Epidermal melanocyte (primary cell): ENCODE data around the gene COX18.

Source experiments
- DNase-seq: peaks from one replicate; pipeline ENCODE4 v3.0.0; 2011; ENCODE audit warnings: low spot score; ENCODE audit not compliant: insufficient read length

COX18 gene, protein sequence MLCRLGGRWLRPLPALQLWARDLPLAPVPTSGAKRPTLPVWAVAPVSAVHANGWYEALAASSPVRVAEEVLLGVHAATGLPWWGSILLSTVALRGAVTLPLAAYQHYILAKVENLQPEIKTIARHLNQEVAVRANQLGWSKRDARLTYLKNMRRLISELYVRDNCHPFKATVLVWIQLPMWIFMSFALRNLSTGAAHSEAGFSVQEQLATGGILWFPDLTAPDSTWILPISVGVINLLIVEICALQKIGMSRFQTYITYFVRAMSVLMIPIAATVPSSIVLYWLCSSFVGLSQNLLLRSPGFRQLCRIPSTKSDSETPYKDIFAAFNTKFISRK

GRCh38 chr4:73069338-73070073 is at the start of gene COX18:
COX18 (minus strand) TSS chr4:73069716; CDS start chr4:73069649, 67 bp downstream.
- DNase-seq = peak; percentile 75

DNA sequence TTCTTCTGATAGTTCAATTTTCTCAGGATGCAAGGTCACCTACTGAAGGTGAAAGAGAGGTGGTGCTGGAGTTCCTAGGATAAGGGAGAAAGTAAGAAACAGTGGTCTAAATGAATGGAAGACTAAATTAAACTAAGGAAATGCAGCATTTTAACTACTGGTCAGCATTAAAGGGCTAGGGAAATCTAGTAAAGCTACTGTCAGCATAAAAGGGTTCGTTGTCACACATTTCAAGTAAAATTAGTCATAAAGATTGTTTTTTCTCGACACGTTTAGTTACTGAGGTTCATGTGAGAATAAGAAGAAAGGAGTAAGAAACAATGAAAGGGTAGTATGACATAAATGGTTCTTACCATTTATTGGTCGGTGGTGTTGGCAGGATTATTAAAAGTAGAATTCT is 40.0 kb upstream of the COX18 start:
- DNase-seq = no peak

- no peak for DNase-seq
These were observed 35.2 kb upstream of the COX18 start for GRCh38 chr4:73104695-73105094.

GRCh38 chr4:73103799-73104503 is 34.4 kb upstream of the COX18 start:
- DNase-seq = no peak

DNA sequence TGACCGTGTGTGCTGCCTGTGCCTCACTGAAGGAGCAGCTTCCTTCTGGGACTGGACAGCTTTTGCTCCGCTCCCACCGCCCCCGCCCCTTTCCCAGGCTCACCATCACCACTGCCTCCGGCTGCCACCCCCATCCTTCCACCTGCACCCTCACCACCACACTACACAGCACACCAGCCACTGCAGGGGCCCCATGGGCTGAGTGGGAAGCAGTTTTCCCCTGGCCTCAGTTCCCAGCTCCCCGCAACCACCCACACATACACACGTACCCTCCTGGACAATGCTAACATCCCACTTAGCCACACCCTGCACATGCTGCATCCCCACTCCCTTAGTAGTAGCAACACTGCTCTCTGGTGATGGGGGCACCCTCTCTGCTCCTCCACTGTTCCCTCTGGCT is 29.6 kb upstream of the COX18 start:
- DNase-seq = no peak

- DNase-seq = no peak
These were observed 29.2 kb upstream of the COX18 start for GRCh38 chr4:73098713-73099112.

DNA sequence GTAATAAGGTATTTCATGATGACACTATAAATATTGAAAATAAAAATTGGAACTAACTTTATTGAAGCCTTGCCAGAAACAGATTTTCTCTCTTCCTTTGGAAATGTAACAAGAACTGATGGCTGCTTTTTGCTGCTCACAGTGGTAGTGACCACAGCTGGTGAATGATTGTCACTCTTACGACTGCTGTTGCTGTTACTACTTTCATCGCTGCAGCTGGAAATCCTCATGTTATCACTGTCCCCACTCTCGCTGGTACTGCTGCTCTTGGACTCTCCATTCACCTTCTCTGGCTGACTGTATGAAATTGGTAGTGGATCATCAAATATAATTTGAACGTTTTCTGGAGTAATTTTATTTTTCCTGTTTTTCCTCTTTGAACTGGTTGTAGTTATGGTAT is 28.5 kb upstream of the COX18 start:
- DNase-seq = no peak

GRCh38 chr4:73092868-73093267 is 23.4 kb upstream of the COX18 start:
- no peak for DNase-seq

DNA sequence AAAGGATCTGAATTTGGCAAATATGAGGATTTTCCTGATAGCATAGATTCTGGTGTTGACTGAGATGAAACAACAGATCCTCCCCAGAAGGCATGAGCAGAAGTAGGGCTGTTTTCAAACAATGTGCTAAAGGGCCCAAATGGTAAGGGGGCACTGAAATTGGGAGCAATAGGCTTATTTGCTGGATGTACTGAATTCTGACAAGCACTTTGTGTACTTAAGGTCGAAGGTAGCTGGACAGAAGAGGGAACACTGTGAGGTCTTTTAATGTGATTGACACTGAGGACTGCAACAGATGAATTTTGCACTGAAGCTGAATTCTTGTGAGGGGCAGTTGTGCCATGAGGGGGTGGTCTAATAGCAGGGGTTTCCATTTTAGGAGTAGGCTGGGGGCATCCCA is 21.2 kb upstream of the COX18 start:
- no peak for DNase-seq

DNA sequence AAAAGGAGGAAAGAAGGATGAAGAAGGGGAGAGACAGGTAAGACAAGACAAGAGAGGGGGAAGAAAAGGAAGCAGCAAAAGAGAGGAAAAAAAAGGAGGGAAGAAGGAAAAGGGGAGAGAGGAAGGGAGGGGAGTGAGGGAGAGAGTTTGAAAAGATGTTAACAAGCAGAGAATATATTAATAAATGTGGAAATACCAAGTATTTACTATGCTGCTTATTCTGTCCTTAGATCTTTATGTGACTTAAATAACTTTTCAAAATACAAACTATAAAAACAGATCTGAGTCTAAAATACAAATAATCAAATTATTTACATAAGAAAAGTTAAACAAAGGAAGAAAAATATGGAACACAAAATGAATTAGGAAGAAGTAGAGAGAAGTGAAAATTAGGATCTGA is 18.4 kb upstream of the COX18 start:
- DNase-seq = no peak

DNA sequence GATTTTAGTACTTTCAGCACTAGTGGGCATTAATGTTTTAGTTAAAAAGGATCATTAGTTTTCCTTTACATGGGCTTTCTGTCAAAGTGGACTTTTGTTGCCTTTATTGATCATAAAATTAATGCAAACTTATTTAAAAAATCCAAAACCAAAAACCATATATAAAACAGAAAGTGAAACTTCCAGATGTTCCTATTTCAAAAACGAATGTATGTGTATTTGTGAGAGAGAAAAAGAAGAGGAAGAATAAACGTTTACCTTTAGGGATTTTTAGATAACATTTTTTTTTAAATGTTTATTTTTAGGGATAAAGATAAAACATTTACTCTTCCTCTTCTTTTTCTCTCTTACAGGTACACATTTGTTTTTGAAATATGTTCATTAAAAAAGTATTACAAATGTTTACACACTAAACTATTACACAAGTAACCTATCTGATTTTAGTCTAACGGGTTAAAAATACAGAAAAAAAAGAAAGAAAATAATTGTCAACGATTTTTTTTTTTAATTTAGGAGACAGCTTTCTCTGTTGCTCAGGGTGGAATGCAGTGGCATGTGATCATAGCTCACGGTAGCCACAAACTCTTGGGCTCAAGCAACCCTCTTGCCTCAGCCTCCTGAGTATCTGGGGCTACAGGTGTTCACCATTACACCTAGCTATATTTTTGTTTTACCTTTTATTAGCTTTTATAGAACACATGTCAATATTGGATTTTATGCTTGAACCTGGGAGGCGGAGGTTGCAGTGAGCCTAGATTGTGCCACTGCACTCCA is 16.8 kb upstream of the COX18 start:
- no peak for DNase-seq

DNA sequence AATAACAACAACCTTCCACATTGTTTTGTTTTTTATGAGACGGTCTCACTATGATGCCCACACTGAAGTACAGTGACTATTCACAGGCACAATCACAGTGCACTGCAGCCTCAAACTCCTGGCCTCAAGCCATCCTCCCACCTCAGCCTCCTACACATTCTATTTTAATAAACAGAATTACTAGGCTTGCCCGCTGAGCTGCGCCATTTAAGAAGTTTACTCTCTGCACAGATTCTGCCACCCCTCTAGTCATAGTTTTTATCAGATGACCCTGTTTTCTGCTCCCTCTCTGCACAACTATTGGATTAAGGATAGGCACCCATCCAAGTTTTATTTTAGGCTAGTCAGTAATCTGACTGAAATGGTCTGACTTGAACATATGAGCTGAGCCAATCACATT is 11.3 kb upstream of the COX18 start:
- DNase-seq = no peak

DNA sequence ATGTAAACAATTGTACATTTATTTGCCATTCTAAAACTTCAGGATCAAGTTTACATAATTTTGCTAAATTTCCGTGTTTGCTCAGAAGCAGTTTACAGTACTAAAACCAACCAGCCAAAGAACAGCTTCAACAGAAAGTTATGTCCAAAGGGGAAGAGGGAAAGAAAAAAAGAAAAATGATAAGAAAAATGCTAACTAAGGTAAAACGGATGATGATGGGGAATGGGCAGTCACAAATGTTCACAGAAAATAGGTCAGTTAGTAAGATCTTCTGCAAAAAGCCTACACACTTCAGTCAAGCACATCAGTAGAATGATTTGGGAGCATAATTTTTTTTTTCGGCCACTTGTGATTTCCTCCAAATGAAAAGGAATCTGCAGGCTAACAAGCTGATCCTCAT is 6.3 kb upstream of the COX18 start:
- no peak for DNase-seq

GRCh38 chr4:73070074-73070390 is 516 bp upstream of the COX18 start:
- no peak for DNase-seq

- DNase-seq = no peak
These were observed 802 bp downstream of the COX18 start for GRCh38 chr4:73068491-73069337.

DNA sequence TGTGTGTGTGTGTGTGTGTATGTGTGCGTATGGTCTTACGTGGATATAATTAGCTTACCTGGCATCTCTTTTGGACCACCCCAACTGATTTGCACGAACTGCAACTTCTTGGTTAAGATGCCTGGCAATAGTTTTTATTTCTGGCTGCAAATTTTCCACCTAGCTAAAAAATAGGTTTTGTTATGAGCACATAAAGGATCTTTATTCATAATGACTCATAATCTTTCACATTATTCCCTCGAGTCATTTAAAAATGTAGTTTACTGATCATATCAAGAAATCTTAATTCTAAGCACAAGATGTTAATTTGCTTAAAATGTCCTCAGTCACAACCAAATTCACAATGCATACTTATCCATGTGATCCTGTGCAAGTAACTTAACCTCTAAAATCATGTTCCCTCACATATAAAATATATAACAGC is 1.5 kb downstream of the COX18 start:
- DNase-seq = no peak

DNA sequence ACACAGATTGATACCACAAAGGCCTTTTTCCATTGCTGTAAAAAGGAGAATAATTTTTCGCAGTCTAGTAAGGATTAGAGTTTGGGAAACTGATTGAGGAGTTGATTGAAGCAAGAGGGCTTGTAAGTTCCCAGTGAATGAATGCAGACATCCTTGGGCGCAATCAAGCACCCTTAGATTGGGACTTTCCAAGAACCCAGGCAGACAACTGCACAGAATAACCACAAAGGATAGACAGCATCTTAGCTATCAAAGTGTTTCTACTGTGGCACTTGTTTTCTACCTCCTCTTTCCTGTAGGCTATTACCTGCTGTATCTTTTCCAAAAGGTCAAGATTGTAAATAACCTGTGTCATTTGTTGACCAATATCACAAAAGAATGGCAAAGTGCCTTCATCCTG is 2.6 kb downstream of the COX18 start:
- DNase-seq = no peak

DNA sequence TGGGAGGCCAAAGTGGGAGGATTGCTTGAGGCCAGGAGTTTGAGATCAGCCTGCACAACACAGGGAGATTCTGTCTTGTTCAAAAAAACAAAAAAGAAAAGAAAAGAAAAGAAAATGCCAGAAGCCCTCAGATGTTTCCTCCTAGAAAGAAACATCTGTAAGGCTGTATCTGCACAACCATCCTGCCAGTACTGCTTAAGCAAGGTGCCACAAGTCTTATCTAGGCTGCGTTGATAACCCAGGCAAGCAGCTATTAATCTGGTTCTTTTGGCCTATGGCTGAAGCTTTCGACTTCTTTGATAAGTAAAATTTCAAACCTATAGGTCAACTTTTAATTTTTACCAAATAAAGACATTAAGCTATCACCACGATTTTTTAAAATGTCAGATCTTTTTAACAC is 3.1 kb downstream of the COX18 start:
- DNase-seq = no peak

DNA sequence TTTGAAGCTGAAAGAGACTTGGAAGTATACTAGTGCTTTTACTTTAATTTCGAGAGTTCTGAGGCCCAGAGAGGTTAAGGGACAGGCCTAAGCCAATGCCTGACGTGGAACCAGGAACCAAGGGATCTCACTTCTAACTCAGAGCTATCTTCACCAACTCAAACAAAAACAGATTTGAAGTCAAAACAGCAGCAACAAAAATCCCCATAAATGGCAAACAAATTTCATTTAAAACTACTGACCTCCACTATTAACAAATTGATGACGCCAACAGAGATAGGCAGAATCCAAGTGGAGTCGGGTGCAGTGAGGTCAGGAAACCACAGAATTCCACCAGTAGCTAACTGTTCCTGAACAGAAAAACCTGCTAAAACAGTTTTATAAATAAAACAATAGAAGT is 5.0 kb downstream of the COX18 start:
- no peak for DNase-seq

DNA sequence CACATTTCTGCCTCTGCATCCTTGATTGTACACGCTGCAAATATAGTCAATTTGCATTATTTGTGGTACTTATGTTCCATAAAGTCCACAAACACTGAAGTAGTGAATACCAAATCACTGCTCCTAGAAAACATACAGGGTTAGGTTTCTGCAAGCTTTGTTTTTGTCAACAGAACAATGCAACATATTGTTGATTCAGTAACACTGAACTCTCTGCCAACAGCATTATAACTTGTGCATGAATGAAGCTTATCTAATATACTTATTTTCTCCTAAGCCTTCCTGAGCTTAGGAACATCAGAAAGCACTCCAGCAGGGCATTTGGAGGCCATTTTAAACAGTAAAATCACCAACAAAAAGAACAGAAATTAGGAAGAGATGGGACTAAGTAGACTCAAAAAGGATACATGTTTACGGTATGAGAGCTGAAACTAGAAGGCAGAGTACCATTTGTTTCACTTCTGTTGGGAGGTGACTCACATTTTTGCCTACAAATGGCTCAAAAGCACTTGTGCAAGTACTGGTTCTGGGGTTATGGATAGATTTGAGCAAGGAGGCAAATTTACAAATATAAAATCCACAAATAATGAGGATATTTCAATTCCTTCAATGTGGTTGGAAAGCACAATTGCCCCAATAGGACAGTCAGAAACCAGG is 14.1 kb downstream of the COX18 start:
- DNase-seq = no peak
